MCF 10A (cell line): ENCODE measurements around the gene SOBP. TPM values are rescaled to one million over a fixed set of nuclear protein-coding genes. Genes with fewer than 3 reads are reported as not detected.

ENCODE experiments used
- BruUV-seq: library from RNA; stranded (reverse); fragments of 400-500 nt; replicated peaks from 2 replicates; lab custom pipeline; 2021; lab: Mats Ljungman, UMichigan
- CTCF ChIA-PET: fragments of 300-600 bp; sonication (Branson Sonifier 250); formaldehyde crosslinking; extraction: SDS; loops from one replicate; lab custom pipeline; 2021; ENCODE audit warnings: antibody characterized with exemption, inconsistent platforms; lab: Yijun Ruan, JAX
- POLR2A ChIA-PET: fragments of 300-600, 350-650 bp; sonication (Branson Sonifier 250); formaldehyde crosslinking; extraction: SDS; loops from one replicate; lab custom pipeline; 2020; ENCODE audit warnings: antibody characterized with exemption, inconsistent platforms; lab: Yijun Ruan, JAX
- DNase-seq: peaks from one replicate; pipeline ENCODE4 v3.0.0-alpha.2; 2018; ENCODE audit not compliant: unreplicated experiment
- H3K27ac Mint-ChIP-seq: one replicate; pipeline ENCODE4 v1.8.0; 2022; ENCODE audit warnings: mild to moderate bottlenecking, low read depth, mixed read lengths; ENCODE audit not compliant: unreplicated experiment
- H3K27me3 Mint-ChIP-seq: one replicate; pipeline ENCODE4 v1.8.0; 2022; ENCODE audit warnings: mixed read lengths; ENCODE audit not compliant: insufficient read depth, unreplicated experiment
- H3K36me3 Mint-ChIP-seq: one replicate; pipeline ENCODE4 v1.8.0; 2022; ENCODE audit warnings: mild to moderate bottlenecking, moderate library complexity, mixed read lengths; ENCODE audit not compliant: insufficient read depth, unreplicated experiment
- H3K4me1 Mint-ChIP-seq: one replicate; pipeline ENCODE4 v1.8.0; 2022; ENCODE audit warnings: mixed read lengths; ENCODE audit not compliant: insufficient read depth, unreplicated experiment
- H3K4me3 Mint-ChIP-seq: one replicate; pipeline ENCODE4 v1.8.0; 2022; ENCODE audit warnings: mild to moderate bottlenecking, moderate library complexity, mixed read lengths; ENCODE audit not compliant: unreplicated experiment
- H3K9me3 Mint-ChIP-seq: one replicate; pipeline ENCODE4 v1.8.0; 2022; ENCODE audit warnings: mixed read lengths; ENCODE audit not compliant: unreplicated experiment
- CTCF ChIP-seq: fragments of 200-600 bp; IDR thresholded peaks from one replicate; pipeline ENCODE4 v1.8.0; 2022; ENCODE audit warnings: antibody characterized with exemption, mild to moderate bottlenecking; ENCODE audit not compliant: unreplicated experiment
- intact Hi-C: fragments of 100-400 bp; cut with micrococcal nuclease; formaldehyde crosslinking; loops from 2 replicates; pipeline ENCODE4 v1.14.1; 2022
- total RNA-seq: library from RNA; stranded (reverse); gene quantifications from 2 replicates; pipeline ENCODE4 v1.2.3, GENCODE V29; 2022

Gene SOBP
- total RNA-seq, 1 experiment from 2014 or later: 0.21 TPM

- ChIA-PET POLR2A (interaction anchor here (0.6 kb wide), 1 partner anchor 194 kb away, joined by 3 read pairs; no protein-coding TSS in a partner anchor), CTCF (no interaction called here)
- Mint-ChIP-seq H3K9me3 (no peaks in the 10 kb centered on the region), H3K27me3 (peaks cover 12% of the 10 kb centered on the region), H3K36me3 (no peaks in the 10 kb centered on the region), H3K4me1 (peaks cover 7% of the 10 kb centered on the region), H3K4me3 (no peak overlapping the region), H3K27ac (no peak overlapping the region)
- no peak for DNase-seq
- no peak for TF ChIP-seq CTCF
- intact Hi-C loops: no loop called here
- no TSS peak for BruUV-seq
These were observed 217.7 kb downstream of the SOBP start for GRCh38 chr6:107707346-107708275.

- Mint-ChIP-seq H3K4me1 (peaks cover 15% of the 10 kb centered on the region), H3K27ac (no peak overlapping the region), H3K36me3 (no peaks in the 10 kb centered on the region), H3K9me3 (no peaks in the 10 kb centered on the region), H3K4me3 (no peak overlapping the region), H3K27me3 (peaks cover 12% of the 10 kb centered on the region)
- CTCF ChIA-PET: interaction anchor here (1.4 kb wide), 1 partner anchor 140 kb away, joined by 5 read pairs; no protein-coding TSS in a partner anchor
- TF ChIP-seq CTCF: no peak
- no TSS peak for BruUV-seq
- no peak for DNase-seq
- POLR2A ChIA-PET: no interaction called here
- intact Hi-C loops: no loop called here
These were observed 218.5 kb downstream of the SOBP start for GRCh38 chr6:107708435-107708834.

GRCh38 chr6:107709341-107709740, 219.4 kb downstream of the SOBP start:
- ChIA-PET POLR2A (interaction anchor here (0.6 to 0.7 kb wide), 2 partner anchors 37 to 118 kb away, joined by 3 read pairs; no protein-coding TSS in a partner anchor), CTCF (interaction anchor here (0.6 to 1.4 kb wide), 3 partner anchors 79 to 160 kb away, joined by 3 to 5 read pairs (median 3); no protein-coding TSS in a partner anchor)
- peaks cover 15% of the 10 kb centered on the region for H3K4me1 Mint-ChIP-seq
- TF ChIP-seq CTCF: no peak
- H3K27me3 Mint-ChIP-seq: peaks cover 12% of the 10 kb centered on the region
- intact Hi-C loops: no loop called here
- no peak for DNase-seq
- no TSS peak for BruUV-seq
- H3K36me3 Mint-ChIP-seq: no peaks in the 10 kb centered on the region
- H3K4me3 Mint-ChIP-seq: no peak overlapping the region
- H3K9me3 Mint-ChIP-seq: no peaks in the 10 kb centered on the region
- no peak overlapping the region for H3K27ac Mint-ChIP-seq

Other genes with a start within 250 kb of the SOBP start
- gene PDSS2, start 30.6 kb upstream of the SOBP start, total RNA-seq: 10.2 and 11.1 TPM in 2 replicates